HepG2 (cell line): ENCODE data around the gene PNLDC1. TPM values are rescaled to one million over a fixed set of nuclear protein-coding genes. Genes with fewer than 3 reads are reported as not detected.

Source experiments
- ATAC-seq: fragments of 200-7000 bp; cut with Tn5 transposase; 3 replicates; pipeline ENCODE4 v1.9.1; 2020; ENCODE audit warnings: mild to moderate bottlenecking, moderate library complexity
- BruUV-seq: library from RNA; stranded (reverse); fragments of 400-500 nt; replicated peaks from 2 replicates; lab custom pipeline; 2021; lab: Mats Ljungman, UMichigan
- CTCF ChIA-PET: fragments of 300-600 bp; formaldehyde crosslinking; extraction: SDS; loops from one replicate; lab custom pipeline; 2021; ENCODE audit warnings: low total read pairs, inconsistent platforms, low intra/inter-chr PET ratio; lab: Yijun Ruan, JAX
- POLR2A ChIA-PET: fragments of 350-600 bp; sonication (Branson Sonifier 250); formaldehyde crosslinking; loops from one replicate; lab custom pipeline; 2020; ENCODE audit warnings: antibody characterized with exemption, inconsistent platforms; lab: Yijun Ruan, JAX
- DNase-seq: peaks from one replicate; pipeline ENCODE4 v3.0.0-alpha.2; 2015; ENCODE audit warnings: low spot score
- FAIRE-seq: peaks from 3 replicates; lab custom pipeline; 2011; peaks lifted over from hg19 to GRCh38; lab: Jason Lieb, UNC
- H2AFZ ChIP-seq: one replicate; pipeline ENCODE4 v1.6.1; 2011; ENCODE audit warnings: low read length, inconsistent platforms
- H3K27ac ChIP-seq: fragments of 300-600 bp; 3 replicates; pipeline ENCODE4 v1.8.0; 2011; ENCODE audit warnings: mixed run types, mild to moderate bottlenecking, mixed read lengths, low read length, inconsistent platforms; ENCODE audit not compliant: insufficient read depth; ENCODE audit errors: extremely low read length
- H3K27me3 ChIP-seq, 2 experiments: fragments of 200-600 bp in 1 of 2; 2 replicates in 1 of 2; 3 replicates in 1 of 2; pipeline versions ENCODE4 v1.6.0 to v1.8.0; 2011; ENCODE audit warnings: low read length in 2 of 2, mild to moderate bottlenecking in 2 of 2, moderate library complexity in 2 of 2, inconsistent platforms in 1 of 2; ENCODE audit not compliant: insufficient read depth in 2 of 2, control insufficient read depth in 1 of 2
- H3K36me3 ChIP-seq, 2 experiments: fragments of 200-600 bp in 1 of 2; replicated peaks in 1 of 2; 2 replicates in 1 of 2; 3 replicates in 1 of 2; pipeline versions ENCODE4 v1.5.1 to v1.8.0; 2011; ENCODE audit warnings: low read length in 2 of 2, inconsistent platforms in 1 of 2; ENCODE audit not compliant: insufficient read depth in 2 of 2, control insufficient read depth in 1 of 2
- H3K4me1 ChIP-seq: 2 replicates; pipeline ENCODE4 v1.5.1; 2012; ENCODE audit warnings: low read length, inconsistent platforms; ENCODE audit not compliant: insufficient read depth
- H3K4me2 ChIP-seq: 2 replicates; pipeline ENCODE4 v1.6.0; 2011; ENCODE audit warnings: low read depth, low read length, inconsistent platforms
- H3K4me3 ChIP-seq, 3 experiments: fragments of 200-600 bp in 1 of 3; sonication (generic), shearing (Covaris generic) in 1 of 3; replicated peaks in 1 of 3; 2 replicates each; pipeline ENCODE4 v1.5.1; 2011 to 2016; ENCODE audit warnings: low read length in 3 of 3, inconsistent platforms in 2 of 3, low read depth in 2 of 3, mild to moderate bottlenecking in 2 of 3, control low read depth in 1 of 3, mixed read lengths in 1 of 3; ENCODE audit not compliant: insufficient read depth in 1 of 3
- H3K79me2 ChIP-seq: one replicate; pipeline ENCODE4 v1.6.1; 2011; ENCODE audit warnings: low read length, inconsistent platforms; ENCODE audit not compliant: insufficient read depth
- H3K9ac ChIP-seq: 2 replicates; pipeline ENCODE4 v1.6.0; 2011; ENCODE audit warnings: mild to moderate bottlenecking, low read depth, low read length, inconsistent platforms; ENCODE audit not compliant: insufficient read depth
- H3K9me3 ChIP-seq: 2 replicates; pipeline ENCODE4 v1.5.1; 2012; ENCODE audit warnings: mild to moderate bottlenecking, low read length
- H4K20me1 ChIP-seq: 2 replicates; pipeline ENCODE4 v1.6.0; 2011; ENCODE audit warnings: inconsistent platforms, mild to moderate bottlenecking, low read length, moderate library complexity; ENCODE audit not compliant: insufficient read depth
- ARID4A ChIP-seq: sonication (generic); formaldehyde crosslinking; IDR thresholded peaks from 2 replicates; pipeline ENCODE4 v1.5.0; 2020; ENCODE audit warnings: mild to moderate bottlenecking, missing genetic modification reagents, borderline replicate concordance
- ELF1 ChIP-seq: sonication (generic); formaldehyde crosslinking; IDR thresholded peaks from 2 replicates; pipeline ENCODE4 v1.4.0; 2020; ENCODE audit warnings: missing genetic modification reagents
- IRF9 ChIP-seq: sonication (generic); formaldehyde crosslinking; IDR thresholded peaks from 2 replicates; pipeline ENCODE4 v1.8.0; 2022; ENCODE audit warnings: missing genetic modification reagents, mild to moderate bottlenecking, borderline replicate concordance
- MYNN ChIP-seq: sonication (generic); formaldehyde crosslinking; IDR thresholded peaks from 2 replicates; pipeline ENCODE4 v1.4.0; 2020; ENCODE audit warnings: mild to moderate bottlenecking, low read depth, missing genetic modification reagents
- PAWR ChIP-seq: sonication (generic); formaldehyde crosslinking; IDR thresholded peaks from 2 replicates; pipeline ENCODE4 v1.4.0; 2020; ENCODE audit warnings: missing genetic modification reagents, mild to moderate bottlenecking, borderline replicate concordance
- RARG ChIP-seq: sonication (generic); formaldehyde crosslinking; IDR thresholded peaks from 2 replicates; pipeline ENCODE4 v1.4.0; 2020; ENCODE audit warnings: low read depth, mild to moderate bottlenecking, missing genetic modification reagents
- SRSF9 ChIP-seq: fragments of 200-400 bp; formaldehyde crosslinking; IDR thresholded peaks from 2 replicates; pipeline ENCODE4 v1.6.1; 2018; ENCODE audit warnings: borderline replicate concordance, mild to moderate bottlenecking, low read depth, low read length; ENCODE audit not compliant: insufficient read depth, poor library complexity, severe bottlenecking
- TEAD2 ChIP-seq: sonication (generic); formaldehyde crosslinking; IDR thresholded peaks from 2 replicates; pipeline ENCODE4 v1.9.0; 2021; ENCODE audit warnings: missing genetic modification reagents
- ZBTB49 ChIP-seq: sonication (generic); formaldehyde crosslinking; IDR thresholded peaks from 2 replicates; pipeline ENCODE4 v1.4.0; 2020; ENCODE audit warnings: missing genetic modification reagents, borderline replicate concordance
- ZNF333 ChIP-seq: sonication (generic); formaldehyde crosslinking; IDR thresholded peaks from 2 replicates; pipeline ENCODE4 v1.4.0; 2020; ENCODE audit warnings: mild to moderate bottlenecking, missing genetic modification reagents, borderline replicate concordance
- ZNF543 ChIP-seq: sonication (generic); formaldehyde crosslinking; IDR thresholded peaks from 2 replicates; pipeline ENCODE4 v1.4.0; 2020; ENCODE audit warnings: mild to moderate bottlenecking, missing genetic modification reagents
- ZNF546 ChIP-seq: sonication (generic); formaldehyde crosslinking; conservative IDR thresholded peaks from 2 replicates; pipeline ENCODE4 v1.8.1; 2023; ENCODE audit warnings: mild to moderate bottlenecking, missing genetic modification reagents
- ZNF577 ChIP-seq: sonication (generic); formaldehyde crosslinking; IDR thresholded peaks from 2 replicates; pipeline ENCODE4 v1.4.0; 2020; ENCODE audit warnings: mild to moderate bottlenecking, low read depth, missing genetic modification reagents, borderline replicate concordance
- ZSCAN9 ChIP-seq: IDR thresholded peaks from 2 replicates; pipeline ENCODE4 v1.6.1; 2016; ENCODE audit warnings: borderline replicate concordance
- WGBS: methylation state at CpG from one replicate; pipeline ENCODE4 v1.1.6; 2017; ENCODE audit warnings: low lambda C conversion rate; 5-methylcytosine and 5-hydroxymethylcytosine counted together
- in situ Hi-C: cut with HindIII; loops from 2 replicates; pipeline ENCODE4 v1.10.0; 2017; ENCODE audit warnings: low pct_unique_long_range_greater_than_20kb; ENCODE audit not compliant: extremely low pct_ligation_motif_present
- intact Hi-C: fragments of 100-400 bp; cut with micrococcal nuclease; formaldehyde crosslinking; loops from one replicate; pipeline ENCODE4 v1.10.0; 2022; ENCODE audit not compliant: unreplicated experiment
- polyA plus RNA-seq, 8 experiments: library from polyadenylated mRNA; depleted of rRNA in 3 of 8; stranded (reverse) in 7 of 8; unstranded in 1 of 8; fragments of >200 nt; fragmentation: Illumina TruSeq in 4 of 8; extraction: Trizol in 4 of 8; gene quantifications; 2 replicates each; pipeline versions ENCODE4 v1.2.1 to v1.2.3, GENCODE V29; 2011 to 2016; ENCODE audit warnings: low read depth in 4 of 8, missing spikeins in 1 of 8, mixed read lengths in 1 of 8; ENCODE audit not compliant: insufficient read depth in 1 of 8
- total RNA-seq, 5 experiments: library from RNA; depleted of rRNA; stranded (reverse); fragments of >200 nt; fragmentation: Illumina TruSeq; extraction: Trizol; gene quantifications; 2 replicates each; pipeline ENCODE4 v1.2.3, GENCODE V29; 2016; ENCODE audit warnings: low read depth in 1 of 5

Gene PNLDC1
- total and polyA plus RNA-seq, 2 of the 13 experiments (the other 11 are each of a cell fraction or from before 2014, with no cell fraction given) = not detected

- in situ Hi-C loops = loop anchor here (5.0 kb wide), 2 partner anchors 62 to 97 kb away; partner anchors contain the start of genes SOD2 and WTAP
- Histone ChIP-seq H3K36me3 (peaks cover 3 to 32% of the 10 kb centered on the region in 2 experiments; a peak in 4 of 5 replicates), H3K27ac (peak within 1 kb of the TSS; percentile 91), H3K4me1 (peaks cover 71% of the 10 kb centered on the region), H3K27me3 (no peaks in the 10 kb centered on the region; a peak in 1 of 5 replicates), H2AFZ (peak within 1 kb of the TSS; percentile 55), H3K9me3 (no peaks in the 10 kb centered on the region), H3K4me2 (peak within 1 kb of the TSS; percentile 99), H4K20me1 (peaks cover 21% of the 10 kb centered on the region), H3K4me3 (peak within 1 kb of the TSS; percentile 91 to 94 (median 93)), H3K79me2 (peaks cover 88% of the 10 kb centered on the region), H3K9ac (peak within 1 kb of the TSS; percentile 92)
- ATAC-seq (peak; percentile 87), FAIRE-seq (peak; percentile 81), DNase-seq (peak; percentile 100)
- WGBS = 1% methylated on average over 42 of the region's 64 CpGs
- BruUV-seq = no TSS peak
- intact Hi-C loops = loop anchor here (1.0 to 5.0 kb wide), 5 partner anchors 17 to 98 kb away; partner anchors contain the start of genes ACAT2 and WTAP
- CTCF ChIA-PET = no interaction called here
- POLR2A ChIA-PET = interaction anchor here (0.6 to 7.1 kb wide), 32 partner anchors 8 to 789 kb away, joined by 3 to 165 read pairs (median 6); partner anchors contain the start of genes ACAT2, PNLDC1, RSPH3 and SOD2
- TF ChIP-seq RARG (CRISPR knock-in tag) = peak; percentile 24; the same call in 1 of the 2 replicates
- no peak for TF ChIP-seq SRSF9
- TF ChIP-seq ARID4A (CRISPR knock-in tag) = peak; percentile 77; the same call in 1 of the 2 replicates
- no peak for TF ChIP-seq TEAD2 (CRISPR knock-in tag)
- peak; percentile 85 for TF ChIP-seq ZNF333 (CRISPR knock-in tag)
- peak; percentile 94; the same call in 1 of the 2 replicates for TF ChIP-seq MYNN (CRISPR knock-in tag)
- 0 out of 2 replicates have a peak, but pooled peaks have one; percentile 39 for TF ChIP-seq ZNF577 (CRISPR knock-in tag)
- TF ChIP-seq ZSCAN9 (CRISPR knock-in tag) = peak; percentile 69; the same call in 1 of the 2 replicates
- TF ChIP-seq PAWR (CRISPR knock-in tag) = peak; percentile 98; the same call in 1 of the 2 replicates
- peak; percentile 88; the same call in 1 of the 2 replicates for TF ChIP-seq ZNF543 (CRISPR knock-in tag)
- 0 out of 2 replicates have a peak, but pooled peaks have one; percentile 74 for TF ChIP-seq ZBTB49 (CRISPR knock-in tag)
- TF ChIP-seq IRF9 (CRISPR knock-in tag) = peak; percentile 69
- TF ChIP-seq ZNF546 (CRISPR knock-in tag) = 0 out of 2 replicates have a peak, but pooled peaks have one; percentile 82
- TF ChIP-seq ELF1 (CRISPR knock-in tag) = peak; percentile 91
Observed at GRCh38 chr6:159789377-159790148, 10.5 kb upstream of the PNLDC1 start, which contains the start of gene TCP1. TSS of gene TCP1 (minus strand) at chr6:159789602. CDS start at chr6:159789468, 134 bp downstream.
